ENCODE measurements around the gene DSG1.

The DSG1 gene

DNA sequence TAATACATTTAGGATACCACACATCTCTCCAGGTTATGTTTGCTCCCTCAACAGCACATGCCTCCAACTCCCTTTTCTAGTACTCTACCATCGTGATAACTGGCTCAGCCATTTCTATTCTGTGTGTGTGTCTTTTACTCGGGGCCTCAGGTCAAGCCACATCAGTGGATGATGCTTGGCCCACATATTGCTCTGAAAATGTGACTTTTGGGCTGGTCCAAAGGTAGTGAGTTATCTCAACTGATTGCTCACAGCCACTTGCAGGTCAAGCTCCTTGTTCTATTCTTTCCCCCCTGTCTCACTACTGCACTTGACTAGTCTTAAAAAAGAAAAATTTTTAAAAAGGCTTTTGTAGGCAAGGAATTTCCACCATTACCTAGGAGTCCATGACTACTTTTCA lies 64.1 kb downstream of the DSG1 start:
- TF ChIP-seq, protein P1, sequence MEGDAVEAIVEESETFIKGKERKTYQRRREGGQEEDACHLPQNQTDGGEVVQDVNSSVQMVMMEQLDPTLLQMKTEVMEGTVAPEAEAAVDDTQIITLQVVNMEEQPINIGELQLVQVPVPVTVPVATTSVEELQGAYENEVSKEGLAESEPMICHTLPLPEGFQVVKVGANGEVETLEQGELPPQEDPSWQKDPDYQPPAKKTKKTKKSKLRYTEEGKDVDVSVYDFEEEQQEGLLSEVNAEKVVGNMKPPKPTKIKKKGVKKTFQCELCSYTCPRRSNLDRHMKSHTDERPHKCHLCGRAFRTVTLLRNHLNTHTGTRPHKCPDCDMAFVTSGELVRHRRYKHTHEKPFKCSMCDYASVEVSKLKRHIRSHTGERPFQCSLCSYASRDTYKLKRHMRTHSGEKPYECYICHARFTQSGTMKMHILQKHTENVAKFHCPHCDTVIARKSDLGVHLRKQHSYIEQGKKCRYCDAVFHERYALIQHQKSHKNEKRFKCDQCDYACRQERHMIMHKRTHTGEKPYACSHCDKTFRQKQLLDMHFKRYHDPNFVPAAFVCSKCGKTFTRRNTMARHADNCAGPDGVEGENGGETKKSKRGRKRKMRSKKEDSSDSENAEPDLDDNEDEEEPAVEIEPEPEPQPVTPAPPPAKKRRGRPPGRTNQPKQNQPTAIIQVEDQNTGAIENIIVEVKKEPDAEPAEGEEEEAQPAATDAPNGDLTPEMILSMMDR (IDR thresholded peaks at IDR 0.05; ENCODE audit: low read length), result no peak
- TF ChIP-seq EZH2phosphoT487 (IDR thresholded peaks at IDR 0.05; ENCODE audit: low read length), result no peak
- TF ChIP-seq EZH2 (optimal IDR thresholded peaks at IDR 0.05; ENCODE audit: low read depth, low read length), result no peak
- Histone ChIP-seq H3K4me3 (ENCODE audit: low read length) (no peak overlapping the region), H3K9me2 (replicated peaks; ENCODE audit: insufficient read depth, low read length) (no peaks in the 10 kb centered on the region), H3K27me3 (replicated peaks; ENCODE audit: insufficient read depth, low read length) (no peaks in the 10 kb centered on the region), H2AFZ (ENCODE audit: low read length) (no peak overlapping the region), H3K4me2 (ENCODE audit: low read depth, low read length) (no peak overlapping the region), H3K27ac (ENCODE audit: low read length) (no peak overlapping the region), H4K20me1 (ENCODE audit: insufficient read depth, low read length) (no peaks in the 10 kb centered on the region), H3K36me3 (replicated peaks; ENCODE audit: insufficient read depth, low read length) (no peaks in the 10 kb centered on the region), H3F3A (ENCODE audit: insufficient read depth, low read length) (no peaks in the 10 kb centered on the region), H3K79me2 (ENCODE audit: low read length) (no peaks in the 10 kb centered on the region), H3K9ac (ENCODE audit: low read length) (no peak overlapping the region), H3K9me3 (replicated peaks; ENCODE audit: insufficient read depth, low read length) (no peaks in the 10 kb centered on the region), H3K4me1 (ENCODE audit: low read length) (no peaks in the 10 kb centered on the region)
- DNase-seq, result no peak

DNA sequence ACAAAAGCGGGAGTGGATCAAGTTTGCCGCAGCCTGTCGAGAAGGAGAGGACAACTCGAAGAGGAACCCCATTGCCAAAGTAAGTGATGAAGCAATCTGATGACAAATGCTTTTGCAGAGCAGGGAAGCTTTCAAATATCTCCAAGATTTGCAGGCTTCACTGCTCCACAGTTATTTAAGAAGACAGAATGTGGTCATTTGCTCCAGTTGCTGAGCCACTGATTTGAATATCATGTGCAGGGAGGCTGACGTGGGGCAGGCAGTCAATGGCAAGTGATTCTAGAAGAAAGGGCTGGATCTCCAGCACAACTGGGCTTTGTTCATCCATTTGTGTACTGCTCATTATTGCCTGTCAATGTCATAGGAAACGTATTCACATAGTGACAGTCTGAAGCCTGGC lies 68.8 kb downstream of the DSG1 start:
- no peak for DNase-seq
- no peak overlapping the region for H3K4me3 ChIP-seq (ENCODE audit: low read length)
- H3K4me2 ChIP-seq (ENCODE audit: low read depth, low read length), result no peak overlapping the region
- H3K79me2 ChIP-seq (ENCODE audit: low read length), result no peaks in the 10 kb centered on the region
- no peak overlapping the region for H3K27ac ChIP-seq (ENCODE audit: low read length)
- no peaks in the 10 kb centered on the region for H3K9me3 ChIP-seq (replicated peaks; ENCODE audit: insufficient read depth, low read length)
- no peak overlapping the region for H3K9ac ChIP-seq (ENCODE audit: low read length)
- no peaks in the 10 kb centered on the region for H4K20me1 ChIP-seq (ENCODE audit: insufficient read depth, low read length)
- no peaks in the 10 kb centered on the region for H3F3A ChIP-seq (ENCODE audit: insufficient read depth, low read length)
- TF ChIP-seq EZH2phosphoT487 (IDR thresholded peaks at IDR 0.05; ENCODE audit: low read length) (no peak), EZH2 (optimal IDR thresholded peaks at IDR 0.05; ENCODE audit: low read depth, low read length) (no peak)
- no peaks in the 10 kb centered on the region for H3K27me3 ChIP-seq (replicated peaks; ENCODE audit: insufficient read depth, low read length)
- H3K4me1 ChIP-seq (ENCODE audit: low read length), result no peaks in the 10 kb centered on the region
- H3K36me3 ChIP-seq (replicated peaks; ENCODE audit: insufficient read depth, low read length), result no peaks in the 10 kb centered on the region
- no peak overlapping the region for H2AFZ ChIP-seq (ENCODE audit: low read length)
- H3K9me2 ChIP-seq (replicated peaks; ENCODE audit: insufficient read depth, low read length), result no peaks in the 10 kb centered on the region

DNA sequence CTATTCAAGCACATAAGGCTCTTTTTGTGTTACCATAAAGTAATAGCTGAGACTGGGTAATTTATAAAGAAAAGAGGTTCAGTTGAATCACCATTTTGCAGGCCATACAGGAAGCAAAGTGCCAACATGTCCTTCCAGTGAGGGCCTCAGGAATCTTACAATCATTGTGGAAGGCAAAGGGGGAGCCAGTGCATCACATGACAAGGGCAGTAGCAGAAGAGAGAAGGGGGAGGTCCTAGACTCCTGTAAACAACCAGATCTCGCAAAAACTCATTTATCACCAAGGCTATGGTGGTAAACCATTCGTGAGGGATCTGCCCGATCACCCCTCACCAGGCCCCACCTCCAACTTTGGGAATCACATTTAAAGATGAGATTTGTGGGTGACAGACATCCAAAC lies 75.3 kb downstream of the DSG1 start:
- Histone ChIP-seq H3K27ac (ENCODE audit: low read length) (no peak overlapping the region), H3K4me3 (ENCODE audit: low read length) (no peak overlapping the region), H3K9ac (ENCODE audit: low read length) (no peak overlapping the region), H3K79me2 (ENCODE audit: low read length) (no peaks in the 10 kb centered on the region), H2AFZ (ENCODE audit: low read length) (no peak overlapping the region), H3K4me1 (ENCODE audit: low read length) (no peaks in the 10 kb centered on the region), H3K9me2 (replicated peaks; ENCODE audit: insufficient read depth, low read length) (no peaks in the 10 kb centered on the region), H3K4me2 (ENCODE audit: low read depth, low read length) (no peak overlapping the region), H3K36me3 (replicated peaks; ENCODE audit: insufficient read depth, low read length) (no peaks in the 10 kb centered on the region), H4K20me1 (ENCODE audit: insufficient read depth, low read length) (no peaks in the 10 kb centered on the region), H3F3A (ENCODE audit: insufficient read depth, low read length) (no peaks in the 10 kb centered on the region), H3K9me3 (replicated peaks; ENCODE audit: insufficient read depth, low read length) (no peaks in the 10 kb centered on the region), H3K27me3 (replicated peaks; ENCODE audit: insufficient read depth, low read length) (no peaks in the 10 kb centered on the region)
- DNase-seq, result no peak
- TF ChIP-seq, protein P1 (IDR thresholded peaks at IDR 0.05; ENCODE audit: low read length), result no peak
- TF ChIP-seq EZH2 (optimal IDR thresholded peaks at IDR 0.05; ENCODE audit: low read depth, low read length), result no peak
- no peak for TF ChIP-seq EZH2phosphoT487 (IDR thresholded peaks at IDR 0.05; ENCODE audit: low read length)

DNA sequence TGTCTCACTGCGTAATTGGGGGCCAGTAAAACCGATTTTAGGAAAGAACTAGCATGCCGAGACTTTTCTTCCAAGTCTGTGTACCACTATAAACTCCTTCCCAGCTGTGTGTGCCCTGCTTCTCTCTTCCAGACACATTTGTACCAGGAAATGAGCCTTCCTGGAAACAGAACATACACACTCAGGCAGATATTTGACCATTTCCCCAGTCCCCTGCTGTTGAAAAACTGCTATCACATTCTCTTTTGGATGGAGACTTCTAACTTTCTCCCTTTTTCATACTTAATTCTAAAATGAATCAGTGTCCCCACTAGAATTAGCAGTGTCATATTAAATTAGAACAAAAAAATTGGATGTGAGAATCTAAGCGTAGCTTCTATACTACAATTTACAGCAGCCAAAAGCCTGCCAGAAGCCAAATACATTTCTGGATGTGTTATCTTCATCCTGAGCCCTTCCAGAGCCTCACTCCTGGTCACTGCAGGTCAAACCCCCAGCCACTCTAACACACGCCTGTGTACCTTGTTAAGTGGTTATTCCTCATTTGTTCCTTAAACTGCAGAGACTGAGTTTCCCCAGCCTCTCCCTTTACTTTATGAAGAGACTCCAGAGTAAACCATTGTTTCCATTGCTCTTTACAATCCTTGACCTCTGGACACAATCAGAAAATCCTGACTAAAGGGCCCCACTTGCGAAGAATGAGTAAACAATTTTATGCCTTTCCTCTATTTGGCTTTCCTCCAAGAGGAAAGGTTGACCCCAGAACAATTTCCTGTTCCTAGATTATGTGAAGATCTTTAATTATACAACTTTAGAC lies 79.0 kb downstream of the DSG1 start:
- Histone ChIP-seq H3K4me2 (ENCODE audit: low read depth, low read length) (no peak overlapping the region), H3K9me2 (replicated peaks; ENCODE audit: insufficient read depth, low read length) (no peaks in the 10 kb centered on the region), H3K9me3 (replicated peaks; ENCODE audit: insufficient read depth, low read length) (no peaks in the 10 kb centered on the region), H3K27me3 (replicated peaks; ENCODE audit: insufficient read depth, low read length) (no peaks in the 10 kb centered on the region), H3K9ac (ENCODE audit: low read length) (no peak overlapping the region), H4K20me1 (ENCODE audit: insufficient read depth, low read length) (no peaks in the 10 kb centered on the region), H3K79me2 (ENCODE audit: low read length) (no peaks in the 10 kb centered on the region), H3K36me3 (replicated peaks; ENCODE audit: insufficient read depth, low read length) (no peaks in the 10 kb centered on the region), H3K4me3 (ENCODE audit: low read length) (no peak overlapping the region), H3F3A (ENCODE audit: insufficient read depth, low read length) (no peaks in the 10 kb centered on the region), H3K27ac (ENCODE audit: low read length) (no peak overlapping the region), H3K4me1 (ENCODE audit: low read length) (no peaks in the 10 kb centered on the region), H2AFZ (ENCODE audit: low read length) (no peak overlapping the region)
- no peak for DNase-seq
- TF ChIP-seq EZH2 (optimal IDR thresholded peaks at IDR 0.05; ENCODE audit: low read depth, low read length) (no peak), EZH2phosphoT487 (IDR thresholded peaks at IDR 0.05; ENCODE audit: low read length) (no peak)
- TF ChIP-seq, protein P1 (IDR thresholded peaks at IDR 0.05; ENCODE audit: low read length), result no peak
